HEK293 (cell line): ENCODE data around the gene BABAM1.
A peak's percentile ranks its signal among the peaks of the same experiment; 100 is the strongest.

Experiments
- BCL11B ChIP-seq: fragments of 450-650 bp; formaldehyde crosslinking; IDR thresholded peaks from 2 replicates; pipeline ENCODE4 v1.5.1; 2016; ENCODE audit warnings: low read depth, missing biosample characterization, missing genetic modification characterization
- FEZF1 ChIP-seq: fragments of 450-650 bp; formaldehyde crosslinking; IDR thresholded peaks from 2 replicates; pipeline ENCODE4 v1.5.1; 2016; ENCODE audit warnings: missing biosample characterization, missing genetic modification characterization
- GLI4 ChIP-seq: fragments of 450-650 bp; formaldehyde crosslinking; IDR thresholded peaks from 2 replicates; pipeline ENCODE4 v1.5.1; 2016; ENCODE audit warnings: missing biosample characterization, missing genetic modification characterization
- IKZF3 ChIP-seq: fragments of 450-650 bp; IDR thresholded peaks from 2 replicates; pipeline ENCODE4 v1.5.0; 2018; ENCODE audit warnings: missing biosample characterization, mild to moderate bottlenecking, missing genetic modification characterization, moderate library complexity
- KLF17 ChIP-seq: fragments of 450-650 bp; formaldehyde crosslinking; IDR thresholded peaks from 2 replicates; pipeline ENCODE4 v1.5.1; 2016; ENCODE audit warnings: missing biosample characterization, missing genetic modification characterization
- PBX3 ChIP-seq: sonication (generic); formaldehyde crosslinking; IDR thresholded peaks from 2 replicates; pipeline ENCODE4 v1.8.1; 2022; ENCODE audit warnings: mild to moderate bottlenecking, moderate library complexity, missing genetic modification reagents
- YY1 ChIP-seq: fragments of 450-650 bp; formaldehyde crosslinking; IDR thresholded peaks from 2 replicates; pipeline ENCODE4 v1.5.1; 2018; ENCODE audit warnings: missing biosample characterization, missing genetic modification characterization
- ZBTB20 ChIP-seq: fragments of 450-650 bp; formaldehyde crosslinking; IDR thresholded peaks from 2 replicates; pipeline ENCODE4 v1.5.1; 2016; ENCODE audit warnings: missing biosample characterization, missing genetic modification characterization
- ZBTB49 ChIP-seq: fragments of 450-650 bp; formaldehyde crosslinking; IDR thresholded peaks from 2 replicates; pipeline ENCODE4 v1.5.1; 2016; ENCODE audit warnings: missing biosample characterization, missing genetic modification characterization, low read depth
- ZBTB8A ChIP-seq: fragments of 450-650 bp; formaldehyde crosslinking; IDR thresholded peaks from 2 replicates; pipeline ENCODE4 v1.5.1; 2016; ENCODE audit warnings: missing biosample characterization, missing genetic modification characterization
- ZFP37 ChIP-seq: fragments of 450-650 bp; formaldehyde crosslinking; IDR thresholded peaks from 2 replicates; pipeline ENCODE4 v1.5.1; 2016; ENCODE audit warnings: missing biosample characterization, missing genetic modification characterization
- ZIC2 ChIP-seq: fragments of 450-650 bp; formaldehyde crosslinking; IDR thresholded peaks from 2 replicates; pipeline ENCODE4 v1.5.1; 2016; ENCODE audit warnings: missing biosample characterization, missing genetic modification characterization
- ZNF10 ChIP-seq: fragments of 450-650 bp; formaldehyde crosslinking; IDR thresholded peaks from 2 replicates; pipeline ENCODE4 v1.5.1; 2017; ENCODE audit warnings: missing biosample characterization, missing genetic modification characterization
- ZNF133 ChIP-seq: fragments of 450-650 bp; formaldehyde crosslinking; IDR thresholded peaks from 2 replicates; pipeline ENCODE4 v1.5.1; 2016; ENCODE audit warnings: missing biosample characterization, missing genetic modification characterization
- ZNF184 ChIP-seq: fragments of 450-650 bp; IDR thresholded peaks from 2 replicates; pipeline ENCODE4 v1.5.1; 2018; ENCODE audit warnings: missing biosample characterization, mild to moderate bottlenecking, missing genetic modification characterization
- ZNF211 ChIP-seq: fragments of 450-650 bp; formaldehyde crosslinking; IDR thresholded peaks from 2 replicates; pipeline ENCODE4 v1.5.1; 2016; ENCODE audit warnings: low read depth, missing biosample characterization, missing genetic modification characterization
- ZNF214 ChIP-seq: fragments of 450-650 bp; formaldehyde crosslinking; IDR thresholded peaks from 2 replicates; pipeline ENCODE4 v1.5.1; 2017; ENCODE audit warnings: missing biosample characterization, mild to moderate bottlenecking, missing genetic modification characterization, borderline replicate concordance
- ZNF350 ChIP-seq: fragments of 450-650 bp; formaldehyde crosslinking; IDR thresholded peaks from 2 replicates; pipeline ENCODE4 v1.5.0; 2017; ENCODE audit warnings: missing biosample characterization, mild to moderate bottlenecking, missing genetic modification characterization
- ZNF394 ChIP-seq: fragments of 450-650 bp; formaldehyde crosslinking; IDR thresholded peaks from 2 replicates; pipeline ENCODE4 v1.5.1; 2016; ENCODE audit warnings: missing biosample characterization, missing genetic modification characterization, mild to moderate bottlenecking, moderate library complexity, borderline replicate concordance
- ZNF433 ChIP-seq: fragments of 450-650 bp; formaldehyde crosslinking; IDR thresholded peaks from 2 replicates; pipeline ENCODE4 v1.5.1; 2016; ENCODE audit warnings: missing biosample characterization, missing genetic modification characterization, low read depth
- ZNF449 ChIP-seq: fragments of 450-650 bp; formaldehyde crosslinking; IDR thresholded peaks from 2 replicates; pipeline ENCODE4 v1.5.1; 2017; ENCODE audit warnings: missing biosample characterization, mild to moderate bottlenecking, missing genetic modification characterization, moderate library complexity
- ZNF488 ChIP-seq: fragments of 450-650 bp; formaldehyde crosslinking; IDR thresholded peaks from 2 replicates; pipeline ENCODE4 v1.5.1; 2016; ENCODE audit warnings: missing biosample characterization, missing genetic modification characterization
- ZNF513 ChIP-seq: fragments of 450-650 bp; IDR thresholded peaks from 2 replicates; pipeline ENCODE4 v1.5.1; 2018; ENCODE audit warnings: missing biosample characterization, missing genetic modification characterization
- ZNF561 ChIP-seq: fragments of 450-650 bp; IDR thresholded peaks from 2 replicates; pipeline ENCODE4 v1.5.1; 2018; ENCODE audit warnings: missing biosample characterization, missing genetic modification characterization, borderline replicate concordance
- ZNF645 ChIP-seq: fragments of 450-650 bp; formaldehyde crosslinking; IDR thresholded peaks from 2 replicates; pipeline ENCODE4; 2016; ENCODE audit warnings: missing biosample characterization, missing genetic modification characterization
- ZNF692 ChIP-seq: fragments of 450-650 bp; formaldehyde crosslinking; IDR thresholded peaks from 2 replicates; pipeline ENCODE4 v1.5.1; 2016; ENCODE audit warnings: missing biosample characterization, missing genetic modification characterization
- ZNF843 ChIP-seq: fragments of 450-650 bp; formaldehyde crosslinking; IDR thresholded peaks from 2 replicates; pipeline ENCODE4 v1.5.1; 2016; ENCODE audit warnings: missing biosample characterization, missing genetic modification characterization
- ZSCAN16 ChIP-seq: fragments of 450-650 bp; formaldehyde crosslinking; IDR thresholded peaks from 2 replicates; pipeline ENCODE4 v1.5.1; 2016; ENCODE audit warnings: missing biosample characterization, missing genetic modification characterization
- ZSCAN23 ChIP-seq: fragments of 450-650 bp; formaldehyde crosslinking; IDR thresholded peaks from 2 replicates; pipeline ENCODE4 v1.5.1; 2016; ENCODE audit warnings: missing biosample characterization, missing genetic modification characterization

BABAM1 gene

GRCh38 chr19:17235300-17235970 lies 31.8 kb upstream of the BABAM1 start (continued):
- peak; percentile 66 for TF ChIP-seq ZBTB8A (tag by site-specific recombination)
- TF ChIP-seq ZNF394: no peak
- TF ChIP-seq ZSCAN16: no peak
- TF ChIP-seq PBX3 (CRISPR knock-in tag): peak; percentile 94
- TF ChIP-seq FEZF1 (tag by site-specific recombination): no peak
- no peak for TF ChIP-seq ZNF488 (tag by site-specific recombination)
- TF ChIP-seq ZNF561 (tag by site-specific recombination): peak; percentile 81
- no peak for TF ChIP-seq ZFP37 (tag by site-specific recombination)
- no peak for TF ChIP-seq ZNF214 (tag by site-specific recombination)
- TF ChIP-seq ZSCAN23: no peak
- no peak for TF ChIP-seq ZNF645
- TF ChIP-seq ZIC2: 0 out of 2 replicates have a peak, but pooled peaks have one; percentile 20
- peak; percentile 13; the same call in 1 of the 2 replicates for TF ChIP-seq ZNF10 (tag by site-specific recombination)
- 0 out of 2 replicates have a peak, but pooled peaks have one; percentile 6 for TF ChIP-seq IKZF3 (tag by site-specific recombination)
- TF ChIP-seq ZNF449 (tag by site-specific recombination): peak; percentile 68; the same call in 1 of the 2 replicates
- no peak for TF ChIP-seq ZNF843 (tag by site-specific recombination)
- no peak for TF ChIP-seq ZNF133
- TF ChIP-seq ZNF211: no peak
- TF ChIP-seq GLI4 (tag by site-specific recombination): no peak
- TF ChIP-seq ZNF350 (tag by site-specific recombination): no peak
- peak; percentile 62 for TF ChIP-seq BCL11B
- TF ChIP-seq ZBTB49 (tag by site-specific recombination): no peak
- TF ChIP-seq ZNF433 (tag by site-specific recombination): no peak
- TF ChIP-seq ZBTB20 (tag by site-specific recombination): peak; percentile 87; the same call in 1 of the 2 replicates
- no peak for TF ChIP-seq KLF17 (tag by site-specific recombination)
- TF ChIP-seq ZNF513 (tag by site-specific recombination): peak; percentile 13; the same call in 1 of the 2 replicates
- peak; percentile 31; the same call in 1 of the 2 replicates for TF ChIP-seq ZNF692
- TF ChIP-seq ZNF184 (tag by site-specific recombination): peak; percentile 58; the same call in 1 of the 2 replicates
- peak; percentile 72 for TF ChIP-seq YY1 (tag by site-specific recombination)
